ENCODE measurements around the gene APP. TPM values are rescaled to one million over a fixed set of nuclear protein-coding genes. Genes with fewer than 3 reads are reported as not detected.
"Not testable (repeated sequence)": the region's sequence is repeated elsewhere in the genome, so short reads cannot be mapped to it uniquely, and the experiment has no call there.

Gene APP
- total RNA-seq, 2 donors from 2014 or later: 6.1 to 7.8 TPM

DNA sequence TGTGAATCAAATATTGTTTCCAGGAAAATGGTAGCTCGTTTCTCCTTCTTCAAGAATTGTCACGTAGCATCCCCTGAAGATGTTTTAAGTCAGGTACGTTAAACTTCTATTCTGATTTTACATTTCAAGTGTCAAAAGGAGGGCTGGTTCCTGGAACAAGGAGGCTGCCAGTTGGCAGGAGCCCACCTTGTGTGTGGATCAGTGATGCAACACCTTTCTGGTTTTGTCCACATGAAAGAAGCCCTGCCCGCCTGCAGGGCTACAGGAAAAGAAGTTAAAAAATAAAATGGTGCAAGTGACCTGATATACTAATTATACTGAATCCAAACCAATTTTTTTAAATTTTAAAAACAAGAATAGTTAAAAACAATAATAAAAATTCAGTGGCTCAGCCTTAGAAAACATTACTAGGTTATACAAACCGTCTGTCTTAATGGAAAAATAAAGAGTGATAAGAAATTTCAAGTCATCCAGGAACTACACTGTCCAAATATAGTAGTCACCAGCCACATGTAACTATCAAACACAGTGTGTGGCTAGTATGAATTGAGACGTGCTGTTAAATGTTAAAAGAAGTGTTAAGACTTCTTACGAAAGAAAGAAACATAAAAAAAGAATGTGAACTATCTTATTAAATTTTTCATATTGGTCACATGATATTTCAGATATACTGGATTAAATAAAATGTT is 123.1 kb downstream of the APP start:
- Mint-ChIP-seq H3K27ac (no peak overlapping the region), H3K9me3 (no peaks in the 10 kb centered on the region), H3K36me3 (no peaks in the 10 kb centered on the region), H3K4me3 (no peak overlapping the region), H3K27me3 (no peaks in the 10 kb centered on the region), H3K4me1 (ENCODE audit: low read depth in 2 of 2) (no peaks in the 10 kb centered on the region)
- ATAC-seq (no peak), DNase-seq (ENCODE audit: low spot score) (no peak)

DNA sequence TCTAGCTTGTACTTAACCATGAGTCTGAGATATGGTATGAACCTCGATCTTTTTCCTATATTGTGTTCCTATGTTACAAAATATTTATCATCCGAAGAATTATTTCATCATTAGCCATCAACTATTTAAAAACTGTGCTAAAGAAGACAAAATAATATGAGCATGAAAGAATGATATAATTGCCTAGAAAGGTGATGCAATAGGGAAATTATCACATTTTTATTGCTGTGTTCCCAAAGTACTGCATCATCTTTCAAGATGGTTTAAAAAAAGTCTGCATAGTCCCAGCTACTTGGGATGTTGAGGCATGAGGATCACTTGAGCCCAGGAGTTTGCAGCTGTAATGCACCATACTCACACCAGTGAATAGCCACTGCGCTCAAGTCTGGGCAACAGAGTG is 126.7 kb downstream of the APP start:
- ATAC-seq: no peak
- Mint-ChIP-seq H3K4me3 (no peak overlapping the region), H3K27ac (no peak overlapping the region), H3K4me1 (ENCODE audit: low read depth in 2 of 2) (no peaks in the 10 kb centered on the region), H3K36me3 (no peaks in the 10 kb centered on the region), H3K27me3 (no peaks in the 10 kb centered on the region), H3K9me3 (no peaks in the 10 kb centered on the region)
- no peak for DNase-seq (ENCODE audit: low spot score)

- Mint-ChIP-seq H3K36me3 (no peaks in the 10 kb centered on the region), H3K27me3 (no peaks in the 10 kb centered on the region), H3K9me3 (no peaks in the 10 kb centered on the region), H3K4me1 (ENCODE audit: low read depth in 2 of 2) (no peaks in the 10 kb centered on the region), H3K27ac (no peak overlapping the region), H3K4me3 (no peak overlapping the region)
- no peak for DNase-seq (ENCODE audit: low spot score)
- no peak for ATAC-seq
Observed at GRCh38 chr21:26042181-26042876, 128.2 kb downstream of the APP start.

GRCh38 chr21:26041431-26042180 is 129.0 kb downstream of the APP start:
- no peaks in the 10 kb centered on the region for H3K4me1 Mint-ChIP-seq (ENCODE audit: low read depth in 2 of 2)
- no peak overlapping the region for H3K4me3 Mint-ChIP-seq
- no peaks in the 10 kb centered on the region for H3K36me3 Mint-ChIP-seq
- H3K27me3 Mint-ChIP-seq: no peaks in the 10 kb centered on the region
- no peaks in the 10 kb centered on the region for H3K9me3 Mint-ChIP-seq
- DNase-seq (ENCODE audit: low spot score): no peak
- no peak overlapping the region for H3K27ac Mint-ChIP-seq
- no peak for ATAC-seq

DNA sequence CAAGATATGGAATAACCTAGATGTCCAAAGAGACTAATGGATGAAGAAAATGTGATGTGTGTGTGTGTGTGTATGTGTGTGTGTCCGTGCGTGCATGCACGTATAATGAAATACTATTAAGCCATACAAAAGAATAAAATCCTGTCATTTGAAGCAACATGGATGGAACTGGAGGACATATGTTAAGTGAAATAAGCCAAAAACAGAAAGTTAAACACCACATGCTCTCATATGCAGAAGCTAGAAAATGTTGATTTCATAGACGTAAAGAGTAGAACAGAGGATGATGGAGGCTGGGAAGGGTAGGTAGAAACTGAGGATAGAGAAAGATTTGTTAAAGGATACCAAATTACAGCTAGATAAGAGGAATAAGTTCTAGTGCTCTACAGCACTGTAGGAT is 133.7 kb downstream of the APP start:
- Mint-ChIP-seq H3K27me3 (no peaks in the 10 kb centered on the region), H3K4me1 (ENCODE audit: low read depth in 2 of 2) (no peaks in the 10 kb centered on the region), H3K4me3 (no peak overlapping the region), H3K36me3 (no peaks in the 10 kb centered on the region), H3K27ac (no peak overlapping the region), H3K9me3 (no peaks in the 10 kb centered on the region)
- DNase-seq (ENCODE audit: low spot score): no peak
- no peak for ATAC-seq

GRCh38 chr21:26032263-26032662 is 138.3 kb downstream of the APP start:
- H3K4me3 Mint-ChIP-seq: no peak overlapping the region
- no peaks in the 10 kb centered on the region for H3K36me3 Mint-ChIP-seq
- no peaks in the 10 kb centered on the region for H3K9me3 Mint-ChIP-seq
- H3K27me3 Mint-ChIP-seq: no peaks in the 10 kb centered on the region
- ATAC-seq: no peak
- no peak for DNase-seq (ENCODE audit: low spot score)
- no peak overlapping the region for H3K27ac Mint-ChIP-seq
- no peaks in the 10 kb centered on the region for H3K4me1 Mint-ChIP-seq (ENCODE audit: low read depth in 2 of 2)

- ATAC-seq: no peak
- H3K4me3 Mint-ChIP-seq: no peak overlapping the region
- H3K27ac Mint-ChIP-seq: no peak overlapping the region
- no peak for DNase-seq (ENCODE audit: low spot score)
- no peaks in the 10 kb centered on the region for H3K4me1 Mint-ChIP-seq (ENCODE audit: low read depth in 2 of 2)
- H3K9me3 Mint-ChIP-seq: no peaks in the 10 kb centered on the region
- H3K36me3 Mint-ChIP-seq: no peaks in the 10 kb centered on the region
- no peaks in the 10 kb centered on the region for H3K27me3 Mint-ChIP-seq
Observed at GRCh38 chr21:26028183-26028582, 142.4 kb downstream of the APP start.

DNA sequence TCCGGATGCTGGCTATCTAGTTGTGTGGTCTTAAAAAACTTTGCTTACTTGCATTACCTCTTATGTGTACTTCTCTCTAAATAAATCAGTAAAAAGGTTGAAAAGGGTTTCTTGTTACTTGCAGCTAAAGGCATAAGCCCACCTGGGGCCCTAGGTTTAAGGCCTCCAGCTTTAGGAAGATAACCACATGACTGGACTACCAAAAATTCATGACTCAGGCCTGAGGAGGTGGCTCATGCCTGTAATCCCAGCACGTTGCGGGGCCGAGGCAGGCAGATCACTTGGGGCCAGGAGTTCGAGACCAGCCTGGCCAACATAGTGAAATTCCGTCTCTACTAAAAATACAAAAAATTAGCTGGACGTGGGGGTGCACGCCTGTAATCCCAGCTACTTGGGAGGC is 142.9 kb downstream of the APP start:
- Mint-ChIP-seq H3K4me1 (ENCODE audit: low read depth in 2 of 2) (no peaks in the 10 kb centered on the region), H3K27ac (no peak overlapping the region), H3K36me3 (no peaks in the 10 kb centered on the region), H3K9me3 (no peaks in the 10 kb centered on the region), H3K27me3 (no peaks in the 10 kb centered on the region), H3K4me3 (no peak overlapping the region)
- DNase-seq (ENCODE audit: low spot score) (no peak), ATAC-seq (no peak)

DNA sequence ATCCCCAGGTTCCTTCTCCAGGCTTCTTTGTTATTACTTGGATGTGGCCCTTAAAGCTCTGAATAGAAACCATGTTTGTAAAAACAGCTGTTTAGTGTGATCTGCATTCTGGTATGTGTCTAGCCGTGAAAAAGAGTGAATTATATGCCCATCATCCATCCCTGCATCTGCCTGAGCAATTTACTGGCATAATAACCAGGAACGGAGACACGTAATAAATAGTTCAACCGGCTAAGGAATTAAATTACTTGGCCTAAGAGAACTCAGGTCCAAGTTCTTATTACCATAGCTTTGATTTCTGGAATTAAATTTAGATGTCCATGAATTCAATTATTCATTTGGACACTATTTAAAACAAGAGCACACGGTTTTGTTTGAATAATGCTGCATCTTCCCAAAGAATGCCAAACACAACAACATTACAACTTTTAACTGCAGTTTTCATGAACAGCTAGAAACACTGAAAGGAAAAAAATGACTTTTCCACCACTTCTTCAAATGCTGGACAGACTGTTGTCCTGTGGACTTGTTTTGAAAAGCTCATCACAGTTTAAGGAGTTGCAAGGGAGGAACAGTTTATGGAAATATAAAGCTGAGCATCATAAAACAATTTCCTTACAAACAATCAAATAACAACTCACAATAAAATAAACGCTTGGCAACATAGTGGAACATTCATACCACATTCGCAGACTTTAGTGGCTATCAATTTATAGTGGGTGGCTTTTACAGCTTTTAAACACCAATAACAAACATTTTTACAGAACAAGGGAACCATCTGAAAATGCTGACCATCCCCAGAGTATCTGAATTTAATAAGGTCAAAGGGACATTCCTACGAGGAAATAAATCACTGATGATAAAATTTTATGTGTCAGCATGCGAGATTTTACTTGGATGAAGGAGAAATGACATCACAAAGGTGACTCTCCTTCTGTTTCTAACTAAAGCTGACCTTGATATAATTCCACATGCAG is 144.7 kb downstream of the APP start:
- no peaks in the 10 kb centered on the region for H3K36me3 Mint-ChIP-seq
- no peak overlapping the region for H3K27ac Mint-ChIP-seq
- H3K27me3 Mint-ChIP-seq: no peaks in the 10 kb centered on the region
- ATAC-seq (no peak), DNase-seq (ENCODE audit: low spot score) (no peak)
- H3K9me3 Mint-ChIP-seq: no peaks in the 10 kb centered on the region
- H3K4me3 Mint-ChIP-seq: no peak overlapping the region
- H3K4me1 Mint-ChIP-seq (ENCODE audit: low read depth in 2 of 2): no peaks in the 10 kb centered on the region

DNA sequence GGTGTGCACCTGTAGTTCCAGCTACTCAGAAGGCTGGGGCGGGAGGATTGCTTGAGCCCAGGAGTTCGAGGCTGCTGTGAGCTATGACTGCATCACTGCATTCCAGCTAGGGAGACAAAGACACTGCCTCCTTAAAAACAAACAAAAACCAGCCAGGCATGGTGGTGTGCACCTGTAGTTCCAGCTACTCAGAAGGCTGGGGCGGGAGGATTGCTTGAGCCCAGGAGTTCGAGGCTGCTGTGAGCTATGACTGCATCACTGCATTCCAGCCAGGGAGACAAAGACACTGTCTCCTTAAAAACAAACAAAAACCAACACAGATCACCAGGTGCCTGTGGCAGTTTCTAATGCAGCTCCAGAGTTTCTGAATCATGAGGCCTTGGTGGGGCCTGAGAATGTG is 147.2 kb downstream of the APP start:
- not testable (repeated sequence) for H3K4me3 Mint-ChIP-seq; H3K27ac Mint-ChIP-seq; H3K36me3 Mint-ChIP-seq; H3K27me3 Mint-ChIP-seq; DNase-seq (ENCODE audit: low spot score); H3K9me3 Mint-ChIP-seq; H3K4me1 Mint-ChIP-seq (ENCODE audit: low read depth in 2 of 2)
- peak in 1 of 2 donors; percentile 40 for ATAC-seq

- H3K27me3 Mint-ChIP-seq; ATAC-seq; H3K9me3 Mint-ChIP-seq; DNase-seq (ENCODE audit: low spot score); H3K4me3 Mint-ChIP-seq; H3K36me3 Mint-ChIP-seq; H3K27ac Mint-ChIP-seq; H3K4me1 Mint-ChIP-seq (ENCODE audit: low read depth in 2 of 2): not testable (repeated sequence)
Observed at GRCh38 chr21:26022598-26023337, 147.8 kb downstream of the APP start.

DNA sequence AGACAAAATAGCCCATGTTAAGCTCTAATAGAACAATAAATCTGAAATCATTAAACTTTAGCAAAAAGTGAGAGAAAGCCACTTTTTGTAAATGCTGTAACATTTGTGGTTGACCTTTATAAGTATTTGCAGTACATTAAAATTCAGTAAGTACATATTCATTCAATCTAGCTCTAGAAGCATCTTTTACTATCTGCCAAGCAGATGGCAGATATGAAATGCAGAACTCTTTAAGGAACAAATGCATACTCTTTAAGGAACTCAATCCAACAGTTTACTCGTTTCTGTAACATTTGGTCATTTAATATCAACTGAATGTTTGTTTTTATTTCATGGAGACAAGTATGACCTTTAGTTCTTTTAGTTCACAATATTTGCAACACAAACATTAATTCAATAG is 150.1 kb downstream of the APP start:
- H3K4me1 Mint-ChIP-seq (ENCODE audit: low read depth in 2 of 2): no peaks in the 10 kb centered on the region
- no peak overlapping the region for H3K27ac Mint-ChIP-seq

DNA sequence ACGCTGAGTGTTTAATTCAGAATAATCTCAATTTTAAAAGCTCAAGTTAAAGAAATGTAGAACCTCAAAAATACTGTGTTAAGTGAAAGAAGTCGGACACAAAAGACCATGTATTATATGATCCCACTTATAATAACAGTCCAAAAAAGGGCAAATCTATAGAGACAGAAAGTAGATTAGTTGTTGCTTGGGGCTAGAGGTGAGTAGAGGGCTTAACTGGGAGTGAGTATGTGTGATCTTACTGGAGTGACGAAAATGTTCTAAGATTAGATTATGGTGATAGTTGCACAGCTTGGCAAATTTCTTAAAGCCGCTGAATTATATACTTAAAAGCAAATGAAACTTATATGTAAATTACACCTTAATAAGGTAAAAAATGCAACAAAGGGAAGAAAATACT is 150.5 kb downstream of the APP start:
- H3K4me3 Mint-ChIP-seq: no peak overlapping the region
- no peak for ATAC-seq
- no peaks in the 10 kb centered on the region for H3K4me1 Mint-ChIP-seq (ENCODE audit: low read depth in 2 of 2)

More for the DNA sequence above, 150.1 kb downstream of the APP start:
- ATAC-seq (no peak), DNase-seq (ENCODE audit: low spot score) (no peak)
- H3K36me3 Mint-ChIP-seq: no peaks in the 10 kb centered on the region
- no peaks in the 10 kb centered on the region for H3K27me3 Mint-ChIP-seq
- no peak overlapping the region for H3K4me3 Mint-ChIP-seq
- H3K9me3 Mint-ChIP-seq: no peaks in the 10 kb centered on the region

More for the DNA sequence above, 150.5 kb downstream of the APP start:
- Mint-ChIP-seq H3K9me3 (no peaks in the 10 kb centered on the region), H3K27me3 (no peaks in the 10 kb centered on the region), H3K27ac (no peak overlapping the region), H3K36me3 (no peaks in the 10 kb centered on the region)
- no peak for DNase-seq (ENCODE audit: low spot score)
